HepG2 (cell line): ENCODE results near the gene UBE2D3.

ENCODE experiments used
- BHLHE40 ChIP-seq: IDR thresholded peaks from 2 replicates; pipeline ENCODE4 v1.6.1; 2011; ENCODE audit warnings: low read length, improper control_type of control experiment
- SMARCC2 ChIP-seq: fragments of 450-650 bp; IDR thresholded peaks from 2 replicates; pipeline ENCODE4 v1.6.1; 2017; ENCODE audit warnings: antibody characterized with exemption, mild to moderate bottlenecking
- ZBTB20 ChIP-seq: sonication (generic); formaldehyde crosslinking; IDR thresholded peaks from 2 replicates; pipeline ENCODE4 v1.8.1; 2023; ENCODE audit warnings: missing genetic modification reagents, low read depth, mild to moderate bottlenecking, borderline replicate concordance
- ZNF839 ChIP-seq: sonication (generic); formaldehyde crosslinking; IDR thresholded peaks from 2 replicates; pipeline ENCODE4 v1.4.0; 2020; ENCODE audit warnings: missing genetic modification reagents, mild to moderate bottlenecking, borderline replicate concordance

DNA sequence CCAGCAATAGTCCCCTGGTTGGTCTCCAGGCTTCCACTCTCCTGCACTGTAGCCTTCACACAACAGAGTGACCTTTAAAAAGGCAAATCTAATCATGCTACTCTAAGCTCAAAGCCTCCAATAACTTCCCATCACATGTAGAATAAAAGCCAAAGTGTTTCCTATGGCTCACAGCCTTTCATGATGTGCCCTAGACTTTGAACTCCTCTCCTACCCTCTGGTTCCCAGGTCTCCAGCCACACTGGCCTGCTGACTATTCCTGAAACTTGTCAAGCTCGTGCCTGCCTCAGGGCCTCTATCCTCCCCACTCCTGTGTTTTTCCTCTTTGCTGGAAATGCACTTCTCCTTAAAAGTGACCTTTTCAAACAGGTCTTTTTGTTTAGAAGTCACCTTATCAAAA is 69.7 kb downstream of the UBE2D3 start:
- no peak for TF ChIP-seq ZNF839 (CRISPR knock-in tag)
- no peak for TF ChIP-seq ZBTB20 (CRISPR knock-in tag)
- TF ChIP-seq BHLHE40: no peak
- TF ChIP-seq SMARCC2: no peak
